GM12878 (cell line): ENCODE measurements around the gene BFSP1. TPM values are rescaled to one million over a fixed set of nuclear protein-coding genes. Genes with fewer than 3 reads are reported as not detected.
A peak's percentile ranks its signal among the peaks of the same experiment; 100 is the strongest.

ENCODE experiments used
- ATAC-seq: fragments of 200-7000 bp; cut with Tn5 transposase; 3 replicates; pipeline ENCODE4 v1.9.1; 2020; ENCODE audit warnings: mild to moderate bottlenecking, moderate library complexity
- BruUV-seq: library from RNA; stranded (reverse); fragments of 400-500 nt; replicated peaks from 2 replicates; lab custom pipeline; 2021; lab: Mats Ljungman, UMichigan
- CTCF ChIA-PET: fragments of 300-600 bp; sonication (Branson Sonifier 250); formaldehyde crosslinking; extraction: SDS; loops from one replicate; lab custom pipeline; 2021; ENCODE audit warnings: inconsistent platforms; lab: Yijun Ruan, JAX
- POLR2A ChIA-PET: fragments of 350-600 bp; formaldehyde crosslinking; extraction: SDS; loops from one replicate; lab custom pipeline; 2021; ENCODE audit warnings: inconsistent platforms; lab: Charles Lee
- RAD21 ChIA-PET: fragments of 300-600 bp; sonication (Branson Sonifier 250); formaldehyde crosslinking; loops from one replicate; lab custom pipeline; 2023; ENCODE audit warnings: antibody characterized with exemption; ENCODE audit not compliant: unreplicated experiment; lab: Charles Lee
- SMC1A ChIA-PET: fragments of 300-600 bp; sonication (Branson Sonifier 250); formaldehyde crosslinking; loops from one replicate; lab custom pipeline; 2023; ENCODE audit not compliant: unreplicated experiment, uncharacterized antibody; lab: Charles Lee
- DNase-seq: peaks from one replicate; pipeline ENCODE4 v3.0.0-alpha.2; 2011; ENCODE audit warnings: low read depth, low spot score
- FAIRE-seq: peaks from 3 replicates; lab custom pipeline; 2011; peaks lifted over from hg19 to GRCh38; lab: Jason Lieb, UNC
- H2AFZ ChIP-seq: 2 replicates; pipeline ENCODE4 v1.6.0; 2011; ENCODE audit warnings: low read depth, low read length, control low read depth; ENCODE audit not compliant: control insufficient read depth
- H3K27ac ChIP-seq: 2 replicates; pipeline ENCODE4 v1.5.1; 2011; ENCODE audit warnings: control low read depth; ENCODE audit not compliant: control insufficient read depth, insufficient read depth
- H3K27me3 ChIP-seq, 2 experiments: replicated peaks in 1 of 2; 2 replicates each; pipeline versions ENCODE4 v1.6.0 to v1.6.1; 2011; ENCODE audit warnings: low read length in 1 of 2; ENCODE audit not compliant: control insufficient read depth in 2 of 2, insufficient read depth in 2 of 2
- H3K36me3 ChIP-seq, 2 experiments: 2 replicates each; pipeline ENCODE4 v1.5.1; 2011; ENCODE audit warnings: low read length in 1 of 2; ENCODE audit not compliant: control insufficient read depth in 2 of 2, insufficient read depth in 2 of 2
- H3K4me1 ChIP-seq: 2 replicates; pipeline ENCODE4 v1.6.1; 2011; ENCODE audit warnings: mild to moderate bottlenecking, low read length, moderate library complexity, mixed read lengths; ENCODE audit not compliant: control insufficient read depth, insufficient read depth
- H3K4me2 ChIP-seq: 2 replicates; pipeline ENCODE4 v1.6.0; 2011; ENCODE audit warnings: control low read depth; ENCODE audit not compliant: control insufficient read depth, insufficient read depth
- H3K4me3 ChIP-seq: fragments of 200-600 bp; sonication (generic); 2 replicates; pipeline ENCODE4 v1.5.1; 2016
- H3K79me2 ChIP-seq: 2 replicates; pipeline ENCODE4 v1.6.0; 2011; ENCODE audit warnings: low read length; ENCODE audit not compliant: control insufficient read depth, insufficient read depth
- H3K9ac ChIP-seq: 2 replicates; pipeline ENCODE4 v1.8.0; 2011; ENCODE audit warnings: low read length, control low read depth, mixed read lengths; ENCODE audit not compliant: control insufficient read depth, insufficient read depth
- H3K9me3 ChIP-seq: replicated peaks from 3 replicates; pipeline ENCODE4 v1.5.1; 2011; ENCODE audit warnings: mild to moderate bottlenecking, low read length; ENCODE audit not compliant: control insufficient read depth, insufficient read depth
- H4K20me1 ChIP-seq: 2 replicates; pipeline ENCODE4 v1.6.0; 2011; ENCODE audit not compliant: control insufficient read depth, insufficient read depth
- BCLAF1 ChIP-seq: fragments of 450-650 bp; IDR thresholded peaks from 2 replicates; pipeline ENCODE4 v1.6.1; 2017; ENCODE audit warnings: antibody characterized with exemption, mild to moderate bottlenecking, moderate library complexity
- EGR1 ChIP-seq, 2 experiments: IDR thresholded peaks; 1 replicate in 1 of 2; 2 replicates in 1 of 2; pipeline ENCODE4 v1.6.1; 2011 to 2012; ENCODE audit warnings: low read depth in 2 of 2, low read length in 2 of 2, borderline replicate concordance in 1 of 2, mild to moderate bottlenecking in 1 of 2, moderate library complexity in 1 of 2
- EZH2 ChIP-seq: IDR thresholded peaks from 2 replicates; pipeline ENCODE4 v1.6.1; 2012; ENCODE audit warnings: low read depth, mild to moderate bottlenecking, control low read depth, inconsistent platforms, low read length, borderline replicate concordance; ENCODE audit not compliant: control insufficient read depth
- IKZF1 ChIP-seq: fragments of 450-650 bp; conservative IDR thresholded peaks from 2 replicates; pipeline ENCODE4 v1.6.1; 2017; ENCODE audit warnings: antibody characterized with exemption, mild to moderate bottlenecking
- MAX ChIP-seq: IDR thresholded peaks from 2 replicates; pipeline ENCODE4 v1.6.1; 2012; ENCODE audit warnings: low read depth, low read length, improper control_type of control experiment
- MXI1 ChIP-seq: fragments of 150-350 bp; IDR thresholded peaks from 2 replicates; pipeline ENCODE4 v1.6.1; 2011; ENCODE audit warnings: low read depth, mild to moderate bottlenecking, inconsistent platforms, low read length, improper control_type of control experiment
- POU2F2 ChIP-seq: IDR thresholded peaks from 3 replicates; pipeline ENCODE4 v1.6.1; 2011; ENCODE audit warnings: low read depth, mild to moderate bottlenecking, low read length, borderline replicate concordance
- SMAD1 ChIP-seq: fragments of 450-650 bp; IDR thresholded peaks from 2 replicates; pipeline ENCODE4 v1.6.1; 2018; ENCODE audit warnings: mild to moderate bottlenecking, low read depth; ENCODE audit not compliant: partially characterized antibody
- ZBTB40 ChIP-seq: fragments of 450-650 bp; IDR thresholded peaks from 2 replicates; pipeline ENCODE4 v1.6.1; 2016; ENCODE audit warnings: mild to moderate bottlenecking, moderate library complexity, borderline replicate concordance
- ZNF384 ChIP-seq: IDR thresholded peaks from 2 replicates; pipeline ENCODE4 v1.6.1; 2012; ENCODE audit warnings: low read depth, mild to moderate bottlenecking, low read length, improper control_type of control experiment, borderline replicate concordance
- WGBS: methylation state at CpG from one replicate; pipeline ENCODE4 v1.1.6; 2016; ENCODE audit warnings: low lambda C conversion rate; ENCODE audit not compliant: insufficient replicate concordance, insufficient coverage; ENCODE audit errors: missing lambda C conversion rate; 5-methylcytosine and 5-hydroxymethylcytosine counted together
- in situ Hi-C: fragments of 300-500 bp; cut with MboI; formaldehyde crosslinking; loops from 9 replicates; pipeline ENCODE4 v1.14.3; 2018; ENCODE audit warnings: mixed read lengths
- intact Hi-C: fragments of 100-400 bp; cut with micrococcal nuclease; formaldehyde crosslinking; loops from one replicate; pipeline ENCODE4 v1.14.2; 2022; ENCODE audit not compliant: unreplicated experiment
- polyA plus RNA-seq, 11 experiments: library from polyadenylated mRNA; depleted of rRNA in 4 of 11; unstranded in 6 of 11; stranded (reverse) in 5 of 11; fragments of >200 nt; fragmentation: Nextera tagmentation in 4 of 11; fragmentation: Illumina TruSeq in 1 of 11; extraction: Ambion mirVana in 4 of 11; extraction: Trizol in 1 of 11; gene quantifications; 1 replicate in 1 of 11; 2 replicates in 10 of 11; pipeline versions ENCODE4 v1.2.1 to v1.2.3, GENCODE V29; 2011 to 2016; ENCODE audit warnings: inconsistent platforms in 2 of 11, missing spikeins in 2 of 11, low read depth in 1 of 11
- total RNA-seq, 4 experiments: library from RNA; depleted of rRNA in 3 of 4; stranded (reverse); fragments of >200 nt in 3 of 4; fragmentation: Illumina TruSeq in 1 of 4; extraction: Trizol in 1 of 4; gene quantifications; 2 replicates each; pipeline versions ENCODE4 v1.2.1 to v1.2.3, GENCODE V29; 2013 to 2021

The BFSP1 gene
- total and polyA plus RNA-seq, 10 of the 15 experiments (the other 5 are each of a cell fraction or from before 2014, with no cell fraction given) = 0.06 to 0.22 (median 0.11) TPM; not detected in 3

- Histone ChIP-seq H4K20me1 (no peaks in the 10 kb centered on the region), H3K36me3 (no peaks in the 10 kb centered on the region), H3K4me3 (no peak overlapping the region), H3K4me1 (peaks cover 3% of the 10 kb centered on the region), H3K9ac (peak overlapping the region; percentile 26), H2AFZ (peak overlapping the region; percentile 61), H3K4me2 (peak overlapping the region; percentile 91), H3K9me3 (no peaks in the 10 kb centered on the region), H3K27ac (no peak overlapping the region), H3K27me3 (no peaks in the 10 kb centered on the region), H3K79me2 (no peaks in the 10 kb centered on the region)
- ChIA-PET CTCF (interaction anchor here (0.6 to 3.9 kb wide), 15 partner anchors 9 to 782 kb away, joined by 3 to 24 read pairs (median 7); no protein-coding TSS in a partner anchor), SMC1A (interaction anchor here (0.9 to 1.9 kb wide), 8 partner anchors 10 to 1128 kb away, joined by 3 to 10 read pairs (median 4); partner anchors contain the start of gene DSTN), RAD21 (interaction anchor here (1.1 to 2.6 kb wide), 11 partner anchors 33 to 500 kb away, joined by 3 to 20 read pairs (median 5); partner anchors contain the start of gene RRBP1), POLR2A (interaction anchor here (1.4 kb wide), 1 partner anchor 435 kb away, joined by 3 read pairs; no protein-coding TSS in a partner anchor)
- FAIRE-seq = no peak
- 37% methylated on average over 23 of the region's 23 CpGs for WGBS
- DNase-seq = no peak
- no TSS peak for BruUV-seq
- in situ Hi-C loops = loop anchor here (5.0 kb wide), 1 partner anchor 773 kb away; no protein-coding TSS in a partner anchor
- intact Hi-C loops = loop anchor here (2.0 kb wide), 2 partner anchors 113 to 773 kb away; no protein-coding TSS in a partner anchor
- peak; percentile 50 for ATAC-seq
- TF ChIP-seq EZH2 = no peak
- no peak for TF ChIP-seq MXI1
- TF ChIP-seq POU2F2 = no peak
- TF ChIP-seq IKZF1 = no peak
- TF ChIP-seq ZNF384 = no peak
- TF ChIP-seq MAX = no peak
- TF ChIP-seq EGR1 (IDR thresholded peaks at IDR 0.05; ENCODE audit: borderline replicate concordance in 1 of 2, low read depth in 2 of 2, low read length in 2 of 2) = no peak
- TF ChIP-seq BCLAF1 = no peak
- no peak for TF ChIP-seq ZBTB40
- TF ChIP-seq SMAD1 = no peak
These were observed 26.9 kb downstream of the BFSP1 start for GRCh38 chr20:17504066-17504897.
